ENCODE measurements around the gene DCST1.
"Not testable (repeated sequence)": the region's sequence is repeated elsewhere in the genome, so short reads cannot be mapped to it uniquely, and the experiment has no call there.

DCST1 gene
- 0.27 to 0.31 reads per million in 2 donors for total RNA-seq

- DNase-seq = no peak
Measured at GRCh38 chr1:155033524-155033923, at the start of gene DCST1, which contains the start of gene DCST2. Gene DCST1 (plus strand): TSS chr1:155033824. CDS start chr1:155034037, 213 bp downstream. Gene DCST2 (minus strand): TSS chr1:155033781. CDS start chr1:155033701, 80 bp downstream.

- DNase-seq = not testable (repeated sequence)
Measured at GRCh38 chr1:154986736-154987135, 46.9 kb upstream of the DCST1 start.

GRCh38 chr1:154987326-154987725 is 46.3 kb upstream of the DCST1 start:
- DNase-seq = no peak

GRCh38 chr1:154988058-154988954 is 45.3 kb upstream of the DCST1 start:
- no peak for DNase-seq

GRCh38 chr1:154989195-154989860 is 44.3 kb upstream of the DCST1 start:
- no peak for DNase-seq

GRCh38 chr1:154990276-154990675 is 43.3 kb upstream of the DCST1 start:
- DNase-seq = no peak

GRCh38 chr1:154992721-154993571 is 40.7 kb upstream of the DCST1 start:
- no peak for DNase-seq

GRCh38 chr1:154993572-154994268 is 39.9 kb upstream of the DCST1 start, which contains the start of gene LENEP:
Gene LENEP (plus strand): TSS chr1:154993586. CDS start chr1:154993608, 22 bp downstream.
- DNase-seq = no peak

GRCh38 chr1:154994269-154994587 is 39.4 kb upstream of the DCST1 start:
- DNase-seq = no peak

GRCh38 chr1:154994591-154994990 is 39.0 kb upstream of the DCST1 start:
- DNase-seq = no peak

GRCh38 chr1:154995301-154995983 is 38.2 kb upstream of the DCST1 start:
- not testable (repeated sequence) for DNase-seq

- DNase-seq = no peak
Measured at GRCh38 chr1:154996966-154997701, 36.5 kb upstream of the DCST1 start.

GRCh38 chr1:154998201-154998780 is 35.3 kb upstream of the DCST1 start:
- DNase-seq = no peak

- DNase-seq = peak in 4 of 5 experiments; percentile 48 to 76 (median 58)
Measured at GRCh38 chr1:154998818-154999570, 34.6 kb upstream of the DCST1 start.

GRCh38 chr1:154999571-155000410 is 33.8 kb upstream of the DCST1 start:
- DNase-seq = peak in 4 of 5 experiments; percentile 34 to 44 (median 42)

- DNase-seq = peak in 1 of 5 experiments; percentile 33
Measured at GRCh38 chr1:155000411-155000725, 33.3 kb upstream of the DCST1 start.

- DNase-seq = peak; percentile 65 to 83 (median 75)
Measured at GRCh38 chr1:155000726-155001424, 32.7 kb upstream of the DCST1 start.

- no peak for DNase-seq
Measured at GRCh38 chr1:155001425-155001674, 32.3 kb upstream of the DCST1 start.
